K562 (cell line): ENCODE data around the gene MYO3B. TPM values are rescaled to one million over a fixed set of nuclear protein-coding genes. Genes with fewer than 3 reads are reported as not detected.

Source experiments
- BCL6 ChIP-seq: fragments of 250-450 bp; sonication (Bioruptor Pico); IDR thresholded peaks from 2 replicates; pipeline ENCODE4 v1.4.0; 2020
- ESRRA ChIP-seq: fragments of 450-650 bp; IDR thresholded peaks from 2 replicates; pipeline ENCODE4 v1.6.1; 2014; ENCODE audit warnings: low read depth, mild to moderate bottlenecking, moderate library complexity, borderline replicate concordance
- IRF2 ChIP-seq: sonication (generic); formaldehyde crosslinking; IDR thresholded peaks from 2 replicates; pipeline ENCODE4 v1.8.1; 2022; ENCODE audit warnings: mild to moderate bottlenecking, missing genetic modification reagents
- MAZ ChIP-seq, 2 experiments: fragments of 450-650 bp in 1 of 2; sonication (generic) in 1 of 2; formaldehyde crosslinking; IDR thresholded peaks in 1 of 2; conservative IDR thresholded peaks in 1 of 2; 2 replicates each; pipeline versions ENCODE4 v1.4.0 to v1.5.0; 2020; ENCODE audit warnings: mild to moderate bottlenecking in 1 of 2, missing genetic modification reagents in 1 of 2
- MCM2 ChIP-seq: fragments of 450-650 bp; IDR thresholded peaks from 2 replicates; pipeline ENCODE4 v1.6.1; 2017; ENCODE audit warnings: low read depth, mild to moderate bottlenecking
- MGA ChIP-seq: fragments of 450-650 bp; IDR thresholded peaks from 2 replicates; pipeline ENCODE4 v1.6.1; 2016; ENCODE audit warnings: mild to moderate bottlenecking, moderate library complexity
- SMARCC2 ChIP-seq: fragments of 450-650 bp; IDR thresholded peaks from 2 replicates; pipeline ENCODE4 v1.6.1; 2017; ENCODE audit warnings: antibody characterized with exemption, moderate library complexity, mild to moderate bottlenecking, low read depth
- ZBTB9 ChIP-seq: fragments of 450-650 bp; formaldehyde crosslinking; IDR thresholded peaks from 2 replicates; pipeline ENCODE4 v1.4.0; 2020; ENCODE audit warnings: mild to moderate bottlenecking, moderate library complexity
- ZNF668 ChIP-seq: fragments of 250-450 bp; sonication (Bioruptor Pico); IDR thresholded peaks from 2 replicates; pipeline ENCODE4 v1.8.0; 2022; ENCODE audit warnings: mild to moderate bottlenecking, inconsistent platforms
- ZNF76 ChIP-seq: fragments of 250-450 bp; sonication (Bioruptor Pico); IDR thresholded peaks from 2 replicates; pipeline ENCODE4 v1.4.0; 2020; ENCODE audit warnings: mild to moderate bottlenecking, moderate library complexity, borderline replicate concordance
- ZSCAN29 ChIP-seq: fragments of 450-650 bp; IDR thresholded peaks from 2 replicates; pipeline ENCODE4 v1.6.1; 2017
- polyA plus RNA-seq, 8 experiments: library from polyadenylated mRNA; depleted of rRNA in 4 of 8; stranded (reverse) in 5 of 8; unstranded in 3 of 8; fragments of >200 nt; fragmentation: Nextera tagmentation in 2 of 8; fragmentation: Illumina TruSeq in 1 of 8; extraction: Ambion mirVana in 2 of 8; extraction: Trizol in 1 of 8; gene quantifications; 2 replicates each; pipeline versions ENCODE4 v1.2.1 to v1.2.3, GENCODE V29; 2011 to 2014; ENCODE audit warnings: inconsistent platforms in 1 of 8, missing spikeins in 1 of 8
- total RNA-seq, 7 experiments: library from RNA; depleted of rRNA in 6 of 7; stranded (reverse); fragments of >200 nt in 6 of 7; fragmentation: Illumina TruSeq in 2 of 7; extraction: Trizol in 2 of 7; gene quantifications; 2 replicates each; pipeline versions ENCODE4 v1.2.1 to v1.2.3, GENCODE V29; 2011 to 2021; ENCODE audit warnings: low replicate concordance in 1 of 7
- TF ChIP-seq, protein P1 (sequence below): fragments of 250-450 bp; sonication (Bioruptor Pico); IDR thresholded peaks from 2 replicates; pipeline ENCODE4 v1.8.0; 2022; ENCODE audit warnings: moderate library complexity, mild to moderate bottlenecking, inconsistent platforms
- TF ChIP-seq, protein P2 (sequence below): fragments of 450-650 bp; IDR thresholded peaks from 2 replicates; pipeline ENCODE4 v1.6.1; 2016; ENCODE audit warnings: low read depth, mild to moderate bottlenecking, moderate library complexity

Gene MYO3B
- total and polyA plus RNA-seq, 9 of the 15 experiments (the other 6 are each of a cell fraction or from before 2014, with no cell fraction given): 2.7 to 6.5 (median 3.6) TPM

DNA sequence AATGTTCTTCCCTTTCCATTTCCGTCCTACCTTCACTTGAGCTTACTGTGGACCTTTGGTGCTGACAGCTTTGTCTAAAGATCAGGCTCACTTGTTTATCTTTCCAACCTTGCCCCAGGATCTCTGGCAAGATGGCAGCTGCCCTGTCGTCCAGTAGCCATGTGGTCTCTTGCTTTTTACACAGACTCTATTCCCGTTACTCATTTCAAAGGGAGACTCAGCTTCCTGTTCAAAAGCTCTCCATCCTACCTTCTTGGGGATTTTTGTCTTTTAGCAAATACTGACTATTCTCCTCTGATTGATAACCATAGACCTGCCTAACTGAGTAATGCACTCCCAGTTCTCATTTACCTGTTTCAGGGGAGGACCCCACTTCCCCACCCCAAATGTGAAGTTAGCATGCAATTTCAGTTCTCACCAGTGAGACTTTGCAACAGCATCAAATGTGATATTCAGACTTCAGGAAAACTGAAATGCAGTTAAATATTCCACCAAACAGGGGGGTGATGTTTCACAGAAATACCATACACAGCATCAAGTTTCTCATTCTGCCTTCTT, 184.4 kb downstream of the MYO3B start (continued):
- peak; percentile 56; the same call in 1 of the 2 replicates for TF ChIP-seq MGA
- no peak for TF ChIP-seq ESRRA
- peak; percentile 78; the same call in 1 of the 2 replicates for TF ChIP-seq ZNF76 (CRISPR knock-in tag)
- TF ChIP-seq ZNF668 (CRISPR knock-in tag): 0 out of 2 replicates have a peak, but pooled peaks have one; percentile 32
- no peak for TF ChIP-seq IRF2
- TF ChIP-seq BCL6 (CRISPR knock-in tag): 0 out of 2 replicates have a peak, but pooled peaks have one; percentile 46
- TF ChIP-seq, protein P1, sequence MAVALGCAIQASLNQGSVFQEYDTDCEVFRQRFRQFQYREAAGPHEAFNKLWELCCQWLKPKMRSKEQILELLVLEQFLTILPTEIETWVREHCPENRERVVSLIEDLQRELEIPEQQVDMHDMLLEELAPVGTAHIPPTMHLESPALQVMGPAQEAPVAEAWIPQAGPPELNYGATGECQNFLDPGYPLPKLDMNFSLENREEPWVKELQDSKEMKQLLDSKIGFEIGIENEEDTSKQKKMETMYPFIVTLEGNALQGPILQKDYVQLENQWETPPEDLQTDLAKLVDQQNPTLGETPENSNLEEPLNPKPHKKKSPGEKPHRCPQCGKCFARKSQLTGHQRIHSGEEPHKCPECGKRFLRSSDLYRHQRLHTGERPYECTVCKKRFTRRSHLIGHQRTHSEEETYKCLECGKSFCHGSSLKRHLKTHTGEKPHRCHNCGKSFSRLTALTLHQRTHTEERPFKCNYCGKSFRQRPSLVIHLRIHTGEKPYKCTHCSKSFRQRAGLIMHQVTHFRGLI (CRISPR knock-in tag): 0 out of 2 replicates have a peak, but pooled peaks have one; percentile 12
- peak; percentile 69; the same call in 1 of the 2 replicates for TF ChIP-seq ZBTB9 (CRISPR knock-in tag)
- TF ChIP-seq, protein P2, sequence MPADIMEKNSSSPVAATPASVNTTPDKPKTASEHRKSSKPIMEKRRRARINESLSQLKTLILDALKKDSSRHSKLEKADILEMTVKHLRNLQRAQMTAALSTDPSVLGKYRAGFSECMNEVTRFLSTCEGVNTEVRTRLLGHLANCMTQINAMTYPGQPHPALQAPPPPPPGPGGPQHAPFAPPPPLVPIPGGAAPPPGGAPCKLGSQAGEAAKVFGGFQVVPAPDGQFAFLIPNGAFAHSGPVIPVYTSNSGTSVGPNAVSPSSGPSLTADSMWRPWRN: no peak
- no peak for TF ChIP-seq ZSCAN29
- TF ChIP-seq MAZ (CRISPR knock-in tag; conservative IDR thresholded peaks at IDR 0.05 in 1 of 2, IDR thresholded peaks at IDR 0.05 in 1 of 2): peak in 1 of 2 experiments; percentile 32; a peak in 1 of 4 replicates
- no peak for TF ChIP-seq SMARCC2
- no peak for TF ChIP-seq MCM2
